Smooth muscle cell (in vitro differentiated cells): ENCODE data around the gene ARHGAP6. TPM values are rescaled to one million over a fixed set of nuclear protein-coding genes. Genes with fewer than 3 reads are reported as not detected.

ENCODE experiments used
- DNase-seq: peaks from one replicate; lab custom pipeline; 2025; ENCODE audit not compliant: unreplicated experiment; lab: John Stamatoyannopoulos, UW
- H2AFZ ChIP-seq: fragments of 200-600 bp; sonication (generic); 2 replicates; pipeline ENCODE4 v1.6.0; 2016; ENCODE audit warnings: antibody characterized with exemption, low read depth, mild to moderate bottlenecking
- H3F3A ChIP-seq: fragments of 200-600 bp; sonication (generic); 2 replicates; pipeline ENCODE4 v1.6.0; 2017; ENCODE audit warnings: antibody characterized with exemption, low read depth
- H3K27ac ChIP-seq: fragments of 200-600 bp; sonication (generic); 2 replicates; pipeline ENCODE4 v1.5.1; 2016; ENCODE audit warnings: low read depth, mild to moderate bottlenecking
- H3K27me3 ChIP-seq: fragments of 200-600 bp; sonication (generic); 2 replicates; pipeline ENCODE4 v1.6.1; 2016; ENCODE audit warnings: low read depth, mild to moderate bottlenecking
- H3K36me3 ChIP-seq: fragments of 200-600 bp; sonication (generic); 2 replicates; pipeline ENCODE4 v1.5.1; 2016; ENCODE audit warnings: low read depth
- H3K4me1 ChIP-seq: fragments of 200-600 bp; sonication (generic); 2 replicates; pipeline ENCODE4 v1.5.1; 2016; ENCODE audit warnings: low read depth
- H3K4me2 ChIP-seq: fragments of 200-600 bp; sonication (generic); 2 replicates; pipeline ENCODE4 v1.6.0; 2016; ENCODE audit warnings: mild to moderate bottlenecking
- H3K4me3 ChIP-seq: fragments of 200-600 bp; sonication (generic); 2 replicates; pipeline ENCODE4 v1.5.1; 2016; ENCODE audit warnings: mild to moderate bottlenecking
- H3K79me2 ChIP-seq: fragments of 200-600 bp; sonication (generic); 2 replicates; pipeline ENCODE4 v1.6.0; 2016; ENCODE audit warnings: low read depth, mild to moderate bottlenecking
- H3K9ac ChIP-seq: fragments of 200-600 bp; sonication (generic); 2 replicates; pipeline ENCODE4 v1.6.0; 2016; ENCODE audit warnings: low read depth
- H3K9me3 ChIP-seq: fragments of 200-600 bp; sonication (generic); replicated peaks from 2 replicates; pipeline ENCODE4 v1.5.1; 2016; ENCODE audit warnings: low read depth
- H4K20me1 ChIP-seq: fragments of 200-600 bp; sonication (generic); 2 replicates; pipeline ENCODE4 v1.6.0; 2016; ENCODE audit warnings: low read depth
- CTCF ChIP-seq: fragments of 200-600 bp; sonication (generic); IDR thresholded peaks from 2 replicates; pipeline ENCODE4 v1.5.1; 2017; ENCODE audit warnings: borderline replicate concordance, mild to moderate bottlenecking, antibody characterized with exemption; ENCODE audit not compliant: insufficient read depth, poor library complexity, severe bottlenecking
- WGBS: methylation state at CpG from one replicate; pipeline ENCODE4 v1.1.7; 2016; ENCODE audit warnings: low lambda C conversion rate; 5-methylcytosine and 5-hydroxymethylcytosine counted together
- polyA plus RNA-seq: library from polyadenylated mRNA; unstranded; fragments of >200 nt; fragmentation: Nextera tagmentation; extraction: Ambion mirVana; gene quantifications from 2 replicates; pipeline ENCODE4 v1.2.1, GENCODE V29; 2016
- total RNA-seq: library from RNA; depleted of rRNA; stranded (reverse); fragments of >200 nt; gene quantifications from 2 replicates; pipeline ENCODE4 v1.2.3, GENCODE V29; 2014

ARHGAP6 gene
- total and polyA plus RNA-seq, 2 experiments from 2014 or later = 0.55 to 0.90 TPM

- H3K79me2 ChIP-seq = no peaks in the 10 kb centered on the region
- no peaks in the 10 kb centered on the region for H3F3A ChIP-seq
- H4K20me1 ChIP-seq = no peaks in the 10 kb centered on the region
- H2AFZ ChIP-seq = no peak overlapping the region
- no peak for DNase-seq
- H3K27ac ChIP-seq = no peak overlapping the region
- no peak overlapping the region for H3K9ac ChIP-seq
- no peaks in the 10 kb centered on the region for H3K4me1 ChIP-seq
- no peak overlapping the region for H3K4me3 ChIP-seq
- no peaks in the 10 kb centered on the region for H3K27me3 ChIP-seq
- no peaks in the 10 kb centered on the region for H3K36me3 ChIP-seq
- WGBS = 80% methylated on average over 1 of the region's 1 CpG
- TF ChIP-seq CTCF = no peak
- H3K9me3 ChIP-seq = no peaks in the 10 kb centered on the region
- no peak overlapping the region for H3K4me2 ChIP-seq
Observed at GRCh38 chrX:11305641-11306040, 360.1 kb downstream of the ARHGAP6 start.

GRCh38 chrX:11304829-11305228 lies 360.9 kb downstream of the ARHGAP6 start:
- TF ChIP-seq CTCF = no peak
- no peaks in the 10 kb centered on the region for H3K79me2 ChIP-seq
- no peaks in the 10 kb centered on the region for H3K4me1 ChIP-seq
- H3K4me2 ChIP-seq = no peak overlapping the region
- no peak overlapping the region for H3K4me3 ChIP-seq
- no peak for DNase-seq
- H3K36me3 ChIP-seq = no peaks in the 10 kb centered on the region
- no peak overlapping the region for H3K27ac ChIP-seq
- 73% methylated on average over 6 of the region's 6 CpGs for WGBS
- H4K20me1 ChIP-seq = no peaks in the 10 kb centered on the region
- no peak overlapping the region for H3K9ac ChIP-seq
- no peaks in the 10 kb centered on the region for H3F3A ChIP-seq
- no peaks in the 10 kb centered on the region for H3K9me3 ChIP-seq
- no peaks in the 10 kb centered on the region for H3K27me3 ChIP-seq
- H2AFZ ChIP-seq = no peak overlapping the region

- no peak for DNase-seq
- Histone ChIP-seq H3K27ac (no peak overlapping the region), H4K20me1 (no peaks in the 10 kb centered on the region), H3K4me3 (no peak overlapping the region), H3K4me2 (no peak overlapping the region), H3K9ac (no peak overlapping the region), H3F3A (no peaks in the 10 kb centered on the region), H3K27me3 (no peaks in the 10 kb centered on the region), H3K9me3 (no peaks in the 10 kb centered on the region), H3K36me3 (no peaks in the 10 kb centered on the region), H3K4me1 (no peaks in the 10 kb centered on the region), H2AFZ (no peak overlapping the region), H3K79me2 (no peaks in the 10 kb centered on the region)
- no peak for TF ChIP-seq CTCF
- WGBS = 90% methylated on average over 9 of the region's 9 CpGs
Observed at GRCh38 chrX:11298600-11298999, 367.1 kb downstream of the ARHGAP6 start.

- TF ChIP-seq CTCF = no peak
- Histone ChIP-seq H3K4me1 (no peaks in the 10 kb centered on the region), H2AFZ (no peak overlapping the region), H3K9me3 (no peaks in the 10 kb centered on the region), H3K4me2 (no peak overlapping the region), H3K9ac (no peak overlapping the region), H3K27ac (no peak overlapping the region), H3F3A (no peaks in the 10 kb centered on the region), H3K27me3 (no peaks in the 10 kb centered on the region), H4K20me1 (no peaks in the 10 kb centered on the region), H3K4me3 (no peak overlapping the region), H3K36me3 (no peaks in the 10 kb centered on the region), H3K79me2 (no peaks in the 10 kb centered on the region)
- no peak for DNase-seq
- WGBS = 70% methylated on average over 5 of the region's 5 CpGs
Observed at GRCh38 chrX:11296051-11296450, 369.7 kb downstream of the ARHGAP6 start.
